Measurements from ENCODE around the gene RNF180.
"Not testable (repeated sequence)": the region's sequence is repeated elsewhere in the genome, so short reads cannot be mapped to it uniquely, and the experiment has no call there.

RNF180 gene

GRCh38 chr5:64181440-64181839 lies 15.8 kb downstream of the RNF180 start:
- no peak for DNase-seq

- DNase-seq, result no peak
Measured at GRCh38 chr5:64183956-64184355, 18.3 kb downstream of the RNF180 start.

GRCh38 chr5:64184832-64185231 lies 19.2 kb downstream of the RNF180 start:
- no peak for DNase-seq

GRCh38 chr5:64188776-64189175 lies 23.1 kb downstream of the RNF180 start:
- DNase-seq, result no peak

GRCh38 chr5:64190562-64191306 lies 25.1 kb downstream of the RNF180 start:
- DNase-seq, result no peak

GRCh38 chr5:64195981-64196380 lies 30.3 kb downstream of the RNF180 start:
- DNase-seq, result no peak

GRCh38 chr5:64199425-64199824 lies 33.8 kb downstream of the RNF180 start:
- no peak for DNase-seq

GRCh38 chr5:64201996-64202395 lies 36.4 kb downstream of the RNF180 start:
- no peak for DNase-seq

- DNase-seq, result no peak
Measured at GRCh38 chr5:64206653-64207052, 41.0 kb downstream of the RNF180 start.

- DNase-seq, result no peak
Measured at GRCh38 chr5:64207978-64208377, 42.3 kb downstream of the RNF180 start.

GRCh38 chr5:64209353-64209752 lies 43.7 kb downstream of the RNF180 start:
- DNase-seq, result no peak

- no peak for DNase-seq
Measured at GRCh38 chr5:64210866-64211265, 45.2 kb downstream of the RNF180 start.

- no peak for DNase-seq
Measured at GRCh38 chr5:64213011-64213410, 47.4 kb downstream of the RNF180 start.

- no peak for DNase-seq
Measured at GRCh38 chr5:64213531-64213930, 47.9 kb downstream of the RNF180 start.

- no peak for DNase-seq
Measured at GRCh38 chr5:64214132-64214531, 48.5 kb downstream of the RNF180 start.

GRCh38 chr5:64221911-64222310 lies 56.3 kb downstream of the RNF180 start:
- DNase-seq, result no peak

- DNase-seq, result not testable (repeated sequence)
Measured at GRCh38 chr5:64225286-64225981, 59.8 kb downstream of the RNF180 start.

- not testable (repeated sequence) for DNase-seq
Measured at GRCh38 chr5:64227131-64227537, 61.5 kb downstream of the RNF180 start.

- no peak for DNase-seq
Measured at GRCh38 chr5:64229163-64229774, 63.6 kb downstream of the RNF180 start.

GRCh38 chr5:64260756-64261155 lies 95.1 kb downstream of the RNF180 start:
- DNase-seq, result no peak

GRCh38 chr5:64269164-64269563 lies 103.5 kb downstream of the RNF180 start:
- DNase-seq, result no peak

- no peak for DNase-seq
Measured at GRCh38 chr5:64273276-64273675, 107.6 kb downstream of the RNF180 start.

GRCh38 chr5:64285188-64286130 lies 119.8 kb downstream of the RNF180 start:
- DNase-seq, result no peak
